Measurements from ENCODE around the gene NPLOC4.

Gene NPLOC4

DNA sequence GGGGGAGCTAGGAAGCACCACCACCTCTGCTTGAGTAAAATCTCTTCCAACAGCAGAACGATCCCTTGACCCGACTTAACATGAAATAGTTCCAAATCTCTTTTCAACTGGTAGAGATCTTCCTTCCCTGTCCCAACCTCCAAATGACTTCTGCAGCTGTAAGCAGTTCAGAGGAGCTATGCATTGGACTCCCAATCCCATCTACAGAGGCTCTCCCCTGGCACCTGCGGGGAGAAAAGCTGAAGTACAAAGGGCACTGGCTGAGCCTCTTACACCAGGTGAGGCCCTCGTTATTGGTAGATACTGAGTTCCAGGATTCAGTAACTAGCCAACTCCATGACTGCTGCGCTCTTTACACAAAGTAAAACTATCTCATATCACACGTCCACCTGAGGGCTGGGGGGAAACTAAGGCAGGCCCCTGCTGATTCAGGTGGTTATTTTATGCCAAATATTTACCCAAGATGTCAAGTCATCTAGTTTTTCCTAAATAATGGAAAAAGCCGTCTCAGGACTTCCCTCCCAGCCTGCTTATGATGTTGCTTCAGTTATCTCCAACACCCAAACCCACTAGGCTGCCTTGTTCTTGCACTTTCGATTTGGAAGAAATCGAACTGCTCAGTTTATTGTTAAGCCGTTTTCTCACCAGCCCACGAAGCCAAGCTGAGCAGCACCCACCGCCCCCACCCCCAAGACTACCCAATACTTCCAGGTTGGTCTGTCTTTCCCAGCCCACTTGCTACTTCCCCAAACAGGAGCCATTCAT lies 127.5 kb downstream of the NPLOC4 start:
- TF ChIP-seq, protein P1, sequence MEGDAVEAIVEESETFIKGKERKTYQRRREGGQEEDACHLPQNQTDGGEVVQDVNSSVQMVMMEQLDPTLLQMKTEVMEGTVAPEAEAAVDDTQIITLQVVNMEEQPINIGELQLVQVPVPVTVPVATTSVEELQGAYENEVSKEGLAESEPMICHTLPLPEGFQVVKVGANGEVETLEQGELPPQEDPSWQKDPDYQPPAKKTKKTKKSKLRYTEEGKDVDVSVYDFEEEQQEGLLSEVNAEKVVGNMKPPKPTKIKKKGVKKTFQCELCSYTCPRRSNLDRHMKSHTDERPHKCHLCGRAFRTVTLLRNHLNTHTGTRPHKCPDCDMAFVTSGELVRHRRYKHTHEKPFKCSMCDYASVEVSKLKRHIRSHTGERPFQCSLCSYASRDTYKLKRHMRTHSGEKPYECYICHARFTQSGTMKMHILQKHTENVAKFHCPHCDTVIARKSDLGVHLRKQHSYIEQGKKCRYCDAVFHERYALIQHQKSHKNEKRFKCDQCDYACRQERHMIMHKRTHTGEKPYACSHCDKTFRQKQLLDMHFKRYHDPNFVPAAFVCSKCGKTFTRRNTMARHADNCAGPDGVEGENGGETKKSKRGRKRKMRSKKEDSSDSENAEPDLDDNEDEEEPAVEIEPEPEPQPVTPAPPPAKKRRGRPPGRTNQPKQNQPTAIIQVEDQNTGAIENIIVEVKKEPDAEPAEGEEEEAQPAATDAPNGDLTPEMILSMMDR (IDR thresholded peaks at IDR 0.05; ENCODE audit: borderline replicate concordance, control extremely low read depth, extremely low read depth, insufficient read depth, missing control alignments), result no peak
- DNase-seq (ENCODE audit: low spot score), result no peak
- in situ Hi-C loops (cut with MboI; ENCODE audit: low sequenced_read_pairs, unreplicated experiment), result no loop called here

DNA sequence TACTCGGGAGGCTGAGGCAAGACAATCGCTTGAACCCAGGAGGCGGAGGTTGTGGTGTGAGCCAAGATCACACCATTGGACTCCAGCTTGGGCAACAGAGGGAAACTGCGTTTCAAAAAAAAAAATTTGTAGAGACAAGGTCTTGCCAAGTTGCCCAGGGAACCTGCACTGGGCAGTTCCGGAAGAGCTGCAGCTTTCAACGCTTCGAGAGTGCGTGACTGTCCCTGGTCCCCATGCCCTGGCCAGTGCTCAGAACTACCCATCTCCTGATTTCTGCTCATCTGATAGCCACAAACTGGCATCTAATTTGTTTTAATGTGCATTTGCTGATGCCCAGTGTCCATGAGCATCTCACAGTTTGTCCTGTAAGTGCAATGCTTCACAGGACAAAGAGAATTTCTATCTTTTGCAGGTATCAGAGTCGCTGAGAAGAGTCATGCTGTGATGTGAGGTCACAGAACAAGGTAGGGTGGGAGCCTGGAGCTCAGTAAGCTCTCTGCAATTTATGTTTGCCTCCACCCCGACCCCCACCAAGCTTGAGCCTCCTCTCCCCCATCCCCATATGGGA lies 128.2 kb downstream of the NPLOC4 start:
- TF ChIP-seq, protein P1 (IDR thresholded peaks at IDR 0.05; ENCODE audit: borderline replicate concordance, control extremely low read depth, extremely low read depth, insufficient read depth, missing control alignments), result no peak
- no peak for DNase-seq (ENCODE audit: low spot score)
- in situ Hi-C loops (cut with MboI; ENCODE audit: low sequenced_read_pairs, unreplicated experiment), result no loop called here
